Islet precursor cell (in vitro differentiated cells): ENCODE results near the gene PTPN14.
A peak's percentile ranks its signal among the peaks of the same experiment; 100 is the strongest.

Source experiments
- DNase-seq: peaks from one replicate; pipeline ENCODE4 v3.0.0-alpha.2; 2018

The PTPN14 gene

GRCh38 chr1:214324896-214325800, 226.3 kb downstream of the PTPN14 start:
- peak; percentile 37 for DNase-seq

GRCh38 chr1:214321705-214322453, 229.5 kb downstream of the PTPN14 start:
- peak; percentile 11 for DNase-seq

- no peak for DNase-seq
These were observed 231.5 kb downstream of the PTPN14 start for GRCh38 chr1:214319938-214320337.

- DNase-seq = no peak
These were observed 232.3 kb downstream of the PTPN14 start for GRCh38 chr1:214318956-214319736.

- peak; percentile 21 for DNase-seq
These were observed 233.0 kb downstream of the PTPN14 start for GRCh38 chr1:214318356-214318755.

- peak; percentile 14 for DNase-seq
These were observed 233.7 kb downstream of the PTPN14 start for GRCh38 chr1:214317734-214318133.

- peak; percentile 38 for DNase-seq
These were observed 234.1 kb downstream of the PTPN14 start for GRCh38 chr1:214317300-214317699.

- DNase-seq = peak; percentile 88
These were observed 234.8 kb downstream of the PTPN14 start for GRCh38 chr1:214316593-214316992.

GRCh38 chr1:214314178-214314843, 237.1 kb downstream of the PTPN14 start:
- DNase-seq = peak; percentile 14

- DNase-seq = peak; percentile 85
These were observed 238.8 kb downstream of the PTPN14 start for GRCh38 chr1:214312530-214313051.

GRCh38 chr1:214310777-214311690, 240.4 kb downstream of the PTPN14 start:
- DNase-seq = peak; percentile 35

- DNase-seq = no peak
These were observed 241.4 kb downstream of the PTPN14 start for GRCh38 chr1:214310010-214310409.

GRCh38 chr1:214306269-214306668, 245.1 kb downstream of the PTPN14 start:
- peak; percentile 24 for DNase-seq

GRCh38 chr1:214305164-214305751, 246.1 kb downstream of the PTPN14 start:
- DNase-seq = peak; percentile 45

GRCh38 chr1:214303141-214303930, 248.1 kb downstream of the PTPN14 start:
- peak; percentile 53 for DNase-seq

GRCh38 chr1:214301526-214301925, 249.9 kb downstream of the PTPN14 start:
- no peak for DNase-seq

GRCh38 chr1:214300149-214300780, 251.1 kb downstream of the PTPN14 start:
- DNase-seq = peak; percentile 10
